ENCODE measurements around the gene UTP14A.
A peak's percentile ranks its signal among the peaks of the same experiment; 100 is the strongest.

UTP14A gene

GRCh38 chrX:129945131-129945530 is 39.2 kb downstream of the UTP14A start:
- DNase-seq (no peak), ATAC-seq (ENCODE audit: insufficient read depth, low read depth) (no peak)
- Histone ChIP-seq H3K9ac (ENCODE audit: low read depth, low read length) (no peak overlapping the region), H3K79me2 (ENCODE audit: insufficient read depth, low read length) (no peaks in the 10 kb centered on the region), H3K4me3 (ENCODE audit: low read depth in 1 of 2, low read length in 2 of 2) (no peak overlapping the region), H2AFZ (ENCODE audit: low read depth, low read length) (no peak overlapping the region), H3K4me2 (ENCODE audit: insufficient read depth, low read length) (no peak overlapping the region), H3K36me3 (ENCODE audit: insufficient read depth, low read length) (no peaks in the 10 kb centered on the region), H3K9me3 (ENCODE audit: insufficient read depth, low read length, severe bottlenecking) (no peaks in the 10 kb centered on the region), H4K20me1 (ENCODE audit: insufficient read depth, low read length) (no peaks in the 10 kb centered on the region), H3K27me3 (ENCODE audit: insufficient read depth, low read length, poor library complexity) (no peaks in the 10 kb centered on the region), H3K27ac (ENCODE audit: low read length) (no peak overlapping the region), H3K4me1 (ENCODE audit: insufficient read depth, low read length) (no peaks in the 10 kb centered on the region; the same call in 1 of the 2 replicates)
- TF ChIP-seq EZH2 (IDR thresholded peaks at IDR 0.05; ENCODE audit: borderline replicate concordance, low read depth, low read length, severe bottlenecking), result no peak

GRCh38 chrX:129953334-129953648 is 47.3 kb downstream of the UTP14A start:
- Histone ChIP-seq H4K20me1 (ENCODE audit: insufficient read depth, low read length) (no peaks in the 10 kb centered on the region), H3K27me3 (ENCODE audit: insufficient read depth, low read length, poor library complexity) (no peaks in the 10 kb centered on the region), H3K27ac (ENCODE audit: low read length) (peak overlapping the region; percentile 83), H3K4me3 (ENCODE audit: low read depth in 1 of 2, low read length in 2 of 2) (peak overlapping the region; percentile 20 to 61; a peak in 3 of 4 replicates), H3K36me3 (ENCODE audit: insufficient read depth, low read length) (no peaks in the 10 kb centered on the region), H2AFZ (ENCODE audit: low read depth, low read length) (peak overlapping the region; percentile 93; the same call in 1 of the 2 replicates), H3K79me2 (ENCODE audit: insufficient read depth, low read length) (no peaks in the 10 kb centered on the region), H3K9ac (ENCODE audit: low read depth, low read length) (peak overlapping the region; percentile 76), H3K4me1 (ENCODE audit: insufficient read depth, low read length) (peaks cover 36% of the 10 kb centered on the region), H3K9me3 (ENCODE audit: insufficient read depth, low read length, severe bottlenecking) (no peaks in the 10 kb centered on the region), H3K4me2 (ENCODE audit: insufficient read depth, low read length) (peak overlapping the region; percentile 85)
- DNase-seq (no peak), ATAC-seq (ENCODE audit: insufficient read depth, low read depth) (no peak)
- TF ChIP-seq EZH2 (IDR thresholded peaks at IDR 0.05; ENCODE audit: borderline replicate concordance, low read depth, low read length, severe bottlenecking), result no peak
- TF ChIP-seq CTCF (IDR thresholded peaks at IDR 0.05; ENCODE audit: borderline replicate concordance, extremely low read depth, low read length, poor library complexity, severe bottlenecking), result no peak

- TF ChIP-seq EZH2 (IDR thresholded peaks at IDR 0.05; ENCODE audit: borderline replicate concordance, low read depth, low read length, severe bottlenecking), result no peak
- TF ChIP-seq CTCF (IDR thresholded peaks at IDR 0.05; ENCODE audit: borderline replicate concordance, extremely low read depth, low read length, poor library complexity, severe bottlenecking), result no peak
- Histone ChIP-seq H2AFZ (ENCODE audit: low read depth, low read length) (no peak overlapping the region), H3K27ac (ENCODE audit: low read length) (no peak overlapping the region), H3K4me1 (ENCODE audit: insufficient read depth, low read length) (peaks cover 36% of the 10 kb centered on the region), H3K27me3 (ENCODE audit: insufficient read depth, low read length, poor library complexity) (no peaks in the 10 kb centered on the region), H3K4me2 (ENCODE audit: insufficient read depth, low read length) (no peak overlapping the region), H3K79me2 (ENCODE audit: insufficient read depth, low read length) (no peaks in the 10 kb centered on the region), H3K9me3 (ENCODE audit: insufficient read depth, low read length, severe bottlenecking) (no peaks in the 10 kb centered on the region), H3K4me3 (ENCODE audit: low read depth in 1 of 2, low read length in 2 of 2) (no peak overlapping the region), H3K9ac (ENCODE audit: low read depth, low read length) (no peak overlapping the region), H3K36me3 (ENCODE audit: insufficient read depth, low read length) (no peaks in the 10 kb centered on the region), H4K20me1 (ENCODE audit: insufficient read depth, low read length) (no peaks in the 10 kb centered on the region)
- DNase-seq, result no peak
- no peak for ATAC-seq (ENCODE audit: insufficient read depth, low read depth)
These were observed 47.9 kb downstream of the UTP14A start for GRCh38 chrX:129953881-129954280.

GRCh38 chrX:129954804-129955203 is 48.8 kb downstream of the UTP14A start:
- H3K9ac ChIP-seq (ENCODE audit: low read depth, low read length), result no peak overlapping the region
- no peak overlapping the region for H3K27ac ChIP-seq (ENCODE audit: low read length)
- ATAC-seq (ENCODE audit: insufficient read depth, low read depth) (no peak), DNase-seq (no peak)
- no peak overlapping the region for H2AFZ ChIP-seq (ENCODE audit: low read depth, low read length)
- no peak overlapping the region for H3K4me3 ChIP-seq (ENCODE audit: low read depth in 1 of 2, low read length in 2 of 2)
- TF ChIP-seq EZH2 (IDR thresholded peaks at IDR 0.05; ENCODE audit: borderline replicate concordance, low read depth, low read length, severe bottlenecking) (no peak), CTCF (IDR thresholded peaks at IDR 0.05; ENCODE audit: borderline replicate concordance, extremely low read depth, low read length, poor library complexity, severe bottlenecking) (no peak)
- H4K20me1 ChIP-seq (ENCODE audit: insufficient read depth, low read length), result no peaks in the 10 kb centered on the region
- H3K4me1 ChIP-seq (ENCODE audit: insufficient read depth, low read length), result peaks cover 36% of the 10 kb centered on the region
- H3K9me3 ChIP-seq (ENCODE audit: insufficient read depth, low read length, severe bottlenecking), result no peaks in the 10 kb centered on the region
- no peaks in the 10 kb centered on the region for H3K27me3 ChIP-seq (ENCODE audit: insufficient read depth, low read length, poor library complexity)
- H3K79me2 ChIP-seq (ENCODE audit: insufficient read depth, low read length), result no peaks in the 10 kb centered on the region
- H3K36me3 ChIP-seq (ENCODE audit: insufficient read depth, low read length), result no peaks in the 10 kb centered on the region
- H3K4me2 ChIP-seq (ENCODE audit: insufficient read depth, low read length), result no peak overlapping the region

Measured in DND-41 (cell line).